DOHH2 (cell line): ENCODE measurements around the gene AKAP7.
"Not testable (repeated sequence)": the region's sequence is repeated elsewhere in the genome, so short reads cannot be mapped to it uniquely, and the experiment has no call there.

Experiments
- H3F3A ChIP-seq: fragments of 200-600 bp; sonication (generic), shearing (Covaris generic); 2 replicates; pipeline ENCODE4 v1.6.0; 2016; ENCODE audit warnings: antibody characterized with exemption, mild to moderate bottlenecking; ENCODE audit not compliant: control insufficient read depth, insufficient read depth
- H3K27ac ChIP-seq: fragments of 200-600 bp; sonication (generic); 2 replicates; pipeline ENCODE4 v1.5.1; 2014; ENCODE audit warnings: low read depth, mild to moderate bottlenecking, low read length, moderate library complexity
- H3K27me3 ChIP-seq: fragments of 200-600 bp; sonication (generic); 2 replicates; pipeline ENCODE4 v1.6.1; 2014; ENCODE audit warnings: mild to moderate bottlenecking, low read length, mixed read lengths; ENCODE audit not compliant: control insufficient read depth
- H3K36me3 ChIP-seq: fragments of 200-600 bp; sonication (generic); 2 replicates; pipeline ENCODE4 v1.6.1; 2014; ENCODE audit warnings: mild to moderate bottlenecking, low read length, moderate library complexity, mixed read lengths; ENCODE audit not compliant: control insufficient read depth
- H3K4me1 ChIP-seq: fragments of 200-600 bp; sonication (generic); 2 replicates; pipeline ENCODE4 v1.6.1; 2014; ENCODE audit warnings: mild to moderate bottlenecking, low read length, mixed read lengths; ENCODE audit not compliant: control insufficient read depth
- H3K4me2 ChIP-seq: fragments of 200-600 bp; sonication (generic); 2 replicates; pipeline ENCODE4 v1.6.0; 2014; ENCODE audit warnings: mild to moderate bottlenecking, low read length, moderate library complexity
- H3K4me3 ChIP-seq: fragments of 200-600 bp; sonication (generic); 2 replicates; pipeline ENCODE4 v1.5.1; 2014; ENCODE audit warnings: mild to moderate bottlenecking, low read length, mixed read lengths
- H3K79me2 ChIP-seq: fragments of 200-600 bp; sonication (generic); 2 replicates; pipeline ENCODE4 v1.6.1; 2014; ENCODE audit warnings: mild to moderate bottlenecking, low read length, mixed read lengths; ENCODE audit not compliant: control insufficient read depth
- H3K9me2 ChIP-seq: fragments of 200-600 bp; sonication (generic); replicated peaks from 2 replicates; pipeline ENCODE4 v1.6.1; 2014; ENCODE audit warnings: mild to moderate bottlenecking, low read length, mixed read lengths; ENCODE audit not compliant: control insufficient read depth
- H3K9me3 ChIP-seq: fragments of 200-600 bp; sonication (generic); 2 replicates; pipeline ENCODE4 v1.6.1; 2014; ENCODE audit warnings: antibody characterized with exemption, low read length, mixed read lengths; ENCODE audit not compliant: control insufficient read depth, insufficient read depth
- H4K20me1 ChIP-seq: fragments of 200-600 bp; sonication (generic); 2 replicates; pipeline ENCODE4 v1.6.0; 2014; ENCODE audit warnings: low read depth, mild to moderate bottlenecking, antibody characterized with exemption, low read length, moderate library complexity; ENCODE audit not compliant: control insufficient read depth, insufficient read depth
- EZH2phosphoT487 ChIP-seq: fragments of 200-600 bp; sonication (generic); IDR thresholded peaks from 2 replicates; pipeline ENCODE4 v1.6.1; 2017; ENCODE audit warnings: borderline replicate concordance, mild to moderate bottlenecking, antibody characterized with exemption, low read length, moderate library complexity, mixed read lengths
- TF ChIP-seq, protein P1 (sequence below): fragments of 200-600 bp; sonication (generic); IDR thresholded peaks from one replicate; pipeline ENCODE4 v1.5.1; 2014; ENCODE audit warnings: antibody characterized with exemption, mild to moderate bottlenecking, low read depth, low read length; ENCODE audit not compliant: poor library complexity, severe bottlenecking

The AKAP7 gene

GRCh38 chr6:131322125-131322524, 186.9 kb downstream of the AKAP7 start:
- no peaks in the 10 kb centered on the region for H3K79me2 ChIP-seq
- H3F3A ChIP-seq = no peaks in the 10 kb centered on the region
- no peaks in the 10 kb centered on the region for H4K20me1 ChIP-seq
- TF ChIP-seq, protein P1, sequence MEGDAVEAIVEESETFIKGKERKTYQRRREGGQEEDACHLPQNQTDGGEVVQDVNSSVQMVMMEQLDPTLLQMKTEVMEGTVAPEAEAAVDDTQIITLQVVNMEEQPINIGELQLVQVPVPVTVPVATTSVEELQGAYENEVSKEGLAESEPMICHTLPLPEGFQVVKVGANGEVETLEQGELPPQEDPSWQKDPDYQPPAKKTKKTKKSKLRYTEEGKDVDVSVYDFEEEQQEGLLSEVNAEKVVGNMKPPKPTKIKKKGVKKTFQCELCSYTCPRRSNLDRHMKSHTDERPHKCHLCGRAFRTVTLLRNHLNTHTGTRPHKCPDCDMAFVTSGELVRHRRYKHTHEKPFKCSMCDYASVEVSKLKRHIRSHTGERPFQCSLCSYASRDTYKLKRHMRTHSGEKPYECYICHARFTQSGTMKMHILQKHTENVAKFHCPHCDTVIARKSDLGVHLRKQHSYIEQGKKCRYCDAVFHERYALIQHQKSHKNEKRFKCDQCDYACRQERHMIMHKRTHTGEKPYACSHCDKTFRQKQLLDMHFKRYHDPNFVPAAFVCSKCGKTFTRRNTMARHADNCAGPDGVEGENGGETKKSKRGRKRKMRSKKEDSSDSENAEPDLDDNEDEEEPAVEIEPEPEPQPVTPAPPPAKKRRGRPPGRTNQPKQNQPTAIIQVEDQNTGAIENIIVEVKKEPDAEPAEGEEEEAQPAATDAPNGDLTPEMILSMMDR = no peak
- no peak for TF ChIP-seq EZH2phosphoT487
- no peaks in the 10 kb centered on the region for H3K4me1 ChIP-seq
- H3K9me2 ChIP-seq = no peaks in the 10 kb centered on the region
- H3K4me3 ChIP-seq = no peak overlapping the region
- H3K4me2 ChIP-seq = no peak overlapping the region
- no peaks in the 10 kb centered on the region for H3K9me3 ChIP-seq
- H3K27ac ChIP-seq = no peak overlapping the region
- peaks cover 2% of the 10 kb centered on the region; the same call in 1 of the 2 replicates for H3K27me3 ChIP-seq
- H3K36me3 ChIP-seq = no peaks in the 10 kb centered on the region

DNA sequence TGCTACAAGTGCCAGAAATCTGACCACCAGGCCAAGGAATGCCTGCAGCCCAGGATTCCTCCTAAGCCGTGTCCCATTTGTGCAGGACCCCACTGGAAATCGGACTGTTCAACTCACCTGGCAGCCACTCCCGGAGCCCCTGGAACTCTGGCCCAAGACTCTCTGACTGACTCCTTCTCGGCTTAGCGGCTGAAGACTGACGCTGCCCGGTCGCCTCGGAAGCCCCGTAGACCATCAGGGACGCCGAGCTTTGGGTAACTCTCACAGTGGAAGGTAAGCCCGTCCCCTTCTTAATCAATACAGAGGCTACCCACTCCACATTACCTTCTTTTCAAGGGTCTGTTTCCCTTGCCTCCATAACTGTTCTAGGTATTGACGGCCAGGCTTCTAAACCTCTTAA, 190.4 kb downstream of the AKAP7 start:
- H3K27me3 ChIP-seq = not testable (repeated sequence)

GRCh38 chr6:131328727-131329126, 193.5 kb downstream of the AKAP7 start:
- H3F3A ChIP-seq, H3K27ac ChIP-seq, H3K4me1 ChIP-seq, H3K36me3 ChIP-seq, H3K9me2 ChIP-seq, H3K4me2 ChIP-seq, H3K9me3 ChIP-seq, H3K27me3 ChIP-seq, H3K4me3 ChIP-seq, H3K79me2 ChIP-seq, H4K20me1 ChIP-seq: not testable (repeated sequence)

More for the DNA sequence above, 190.4 kb downstream of the AKAP7 start:
- not testable (repeated sequence) for H4K20me1 ChIP-seq, H3K79me2 ChIP-seq, H3K27ac ChIP-seq, H3F3A ChIP-seq, H3K36me3 ChIP-seq, H3K4me3 ChIP-seq, H3K4me1 ChIP-seq, H3K9me3 ChIP-seq, H3K9me2 ChIP-seq, H3K4me2 ChIP-seq

DNA sequence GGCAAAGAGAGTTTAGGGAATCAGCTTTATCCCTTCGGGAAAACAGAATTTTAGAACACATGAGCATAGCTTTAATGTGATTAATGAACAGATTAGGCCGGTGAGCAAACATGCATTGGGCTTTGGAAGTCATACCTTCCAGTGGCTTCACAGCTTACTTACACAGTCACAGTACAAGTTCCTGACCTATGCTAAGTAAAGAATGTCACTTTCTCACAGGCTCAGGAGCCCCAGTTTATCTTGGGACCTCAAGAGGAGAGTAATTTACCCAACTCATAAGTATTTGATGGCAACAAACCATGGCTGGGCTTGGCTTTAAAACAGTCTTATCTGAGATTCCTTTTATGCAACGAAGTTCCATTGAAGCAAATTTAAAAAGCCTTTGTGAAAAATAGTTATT, 195.9 kb downstream of the AKAP7 start:
- H4K20me1 ChIP-seq = no peaks in the 10 kb centered on the region
- H3K9me2 ChIP-seq = no peaks in the 10 kb centered on the region
- no peaks in the 10 kb centered on the region for H3K36me3 ChIP-seq
- no peaks in the 10 kb centered on the region for H3K79me2 ChIP-seq
- TF ChIP-seq EZH2phosphoT487 = no peak
- TF ChIP-seq, protein P1 = no peak
- no peak overlapping the region for H3K4me3 ChIP-seq
- no peaks in the 10 kb centered on the region for H3K9me3 ChIP-seq
- H3F3A ChIP-seq = no peaks in the 10 kb centered on the region
- H3K27me3 ChIP-seq = no peaks in the 10 kb centered on the region; the same call in 1 of the 2 replicates
- H3K4me2 ChIP-seq = no peak overlapping the region
- H3K4me1 ChIP-seq = no peaks in the 10 kb centered on the region
- H3K27ac ChIP-seq = no peak overlapping the region
